Motor neuron (in vitro differentiated cells): ENCODE results near the gene SYTL5. TPM values are rescaled to one million over a fixed set of nuclear protein-coding genes. Genes with fewer than 3 reads are reported as not detected.

Experiments
- ATAC-seq, 8 experiments: fragments of 200-7000 bp; cut with Tn5 transposase; replicated peaks in 6 of 8; 2 replicates each; pipeline ENCODE4 v1.8.0; 2021; ENCODE audit warnings: mild to moderate bottlenecking in 8 of 8, moderate library complexity in 8 of 8
- H3K27ac ChIP-seq, 2 donors: fragments of 250-450 bp; sonication (Bioruptor Pico); 2 replicates each; pipeline ENCODE4 v1.9.0; 2021; ENCODE audit warnings: antibody characterized with exemption in 2 of 2, mild to moderate bottlenecking in 2 of 2, moderate library complexity in 1 of 2
- H3K4me1 ChIP-seq, 2 donors: fragments of 250-450 bp; sonication (Bioruptor Pico); replicated peaks in 1 of 2; 2 replicates each; pipeline ENCODE4 v1.6.1; 2021; ENCODE audit warnings: antibody characterized with exemption in 2 of 2, mild to moderate bottlenecking in 2 of 2, moderate library complexity in 1 of 2
- H3K4me3 ChIP-seq, 5 donors: fragments of 250-450 bp; sonication (Bioruptor Pico); 2 replicates each; pipeline ENCODE4 v1.9.0; 2021; ENCODE audit warnings: antibody characterized with exemption in 5 of 5, mild to moderate bottlenecking in 5 of 5, moderate library complexity in 4 of 5
- whole genome bisulfite sequencing, 10 experiments: fragments of 450-650 bp; shearing (Covaris generic); methylation state at CpG; one replicate each; pipeline ENCODE4 v1.0.0; 2022; 5-methylcytosine and 5-hydroxymethylcytosine counted together
- in situ Hi-C, 9 experiments: fragments of 400-800 bp; cut with MboI; loops; one replicate each; pipeline ENCODE4 v1.15.0; 2021; ENCODE audit warnings: low sequenced_read_pairs in 9 of 9, low pct_unique_long_range_greater_than_20kb in 2 of 9; ENCODE audit not compliant: unreplicated experiment in 9 of 9
- total RNA-seq, 8 experiments: library from RNA; unstranded; fragments of 300-600 nt; gene quantifications; 2 replicates each; pipeline versions ENCODE4 v1.2.3 to v1.2.4, GENCODE V29; 2022

SYTL5 gene
- total RNA-seq, 8 experiments from 2014 or later, result 0.09 to 30.3 (median 0.62) TPM

DNA sequence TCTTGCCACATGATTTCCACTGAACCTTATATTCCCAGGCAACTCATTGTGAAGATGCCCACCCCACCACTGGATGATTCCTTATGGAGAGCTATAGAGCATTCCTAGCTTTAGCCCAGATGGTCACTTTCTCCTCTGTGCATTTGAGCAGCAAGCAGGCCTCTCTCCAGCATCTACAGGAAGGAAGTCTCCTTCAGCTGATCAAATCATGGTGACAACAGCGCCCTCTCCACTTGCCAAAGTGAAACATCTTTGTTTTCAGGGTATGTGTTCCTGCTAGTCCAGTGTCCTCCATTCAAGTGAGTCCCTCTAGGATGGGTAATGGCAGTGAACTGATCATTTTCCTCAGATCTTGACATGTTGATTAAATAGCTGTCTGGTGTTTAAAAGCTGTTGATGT, 10.9 kb upstream of the SYTL5 start:
- in situ Hi-C loops, result no loop called here
- ATAC-seq, result peak in 1 of 8 experiments; percentile 25
- 20% methylated on average over 1 of the region's 1 CpG; no CpG with 5 or more reads in 9 of the 10 experiments for WGBS, 10 experiments
- Histone ChIP-seq H3K4me1 (no peaks in the 10 kb centered on the region), H3K4me3 (no peak overlapping the region), H3K27ac (no peak overlapping the region)

DNA sequence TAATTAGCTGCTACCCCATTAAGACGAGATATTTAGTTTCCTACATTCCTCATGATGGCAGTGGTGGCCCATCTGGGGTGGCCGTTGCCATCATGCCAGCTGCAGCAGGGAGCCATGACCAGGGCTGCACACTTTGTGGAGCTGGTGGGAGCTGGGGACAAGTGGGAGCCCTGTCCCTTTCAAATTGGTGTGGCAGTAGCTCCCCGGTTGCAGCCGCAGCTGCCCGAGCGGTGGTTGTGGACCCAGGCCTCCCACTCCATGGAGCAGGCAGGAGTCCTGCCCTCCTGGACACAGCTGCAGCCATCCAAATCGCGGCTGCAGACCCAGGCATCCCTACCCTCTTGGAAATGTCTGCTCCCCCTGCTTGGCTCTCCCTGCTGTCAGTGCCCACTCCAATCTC, 9.3 kb upstream of the SYTL5 start:
- H3K4me3 ChIP-seq, result no peak overlapping the region
- in situ Hi-C loops, result no loop called here
- ATAC-seq, result no peak
- H3K27ac ChIP-seq, result no peak overlapping the region
- 61 to 80% methylated on average over 1 to 6 of the region's 8 CpGs; no CpG with 5 or more reads in 8 of the 10 experiments for WGBS, 10 experiments
- H3K4me1 ChIP-seq, result no peaks in the 10 kb centered on the region

DNA sequence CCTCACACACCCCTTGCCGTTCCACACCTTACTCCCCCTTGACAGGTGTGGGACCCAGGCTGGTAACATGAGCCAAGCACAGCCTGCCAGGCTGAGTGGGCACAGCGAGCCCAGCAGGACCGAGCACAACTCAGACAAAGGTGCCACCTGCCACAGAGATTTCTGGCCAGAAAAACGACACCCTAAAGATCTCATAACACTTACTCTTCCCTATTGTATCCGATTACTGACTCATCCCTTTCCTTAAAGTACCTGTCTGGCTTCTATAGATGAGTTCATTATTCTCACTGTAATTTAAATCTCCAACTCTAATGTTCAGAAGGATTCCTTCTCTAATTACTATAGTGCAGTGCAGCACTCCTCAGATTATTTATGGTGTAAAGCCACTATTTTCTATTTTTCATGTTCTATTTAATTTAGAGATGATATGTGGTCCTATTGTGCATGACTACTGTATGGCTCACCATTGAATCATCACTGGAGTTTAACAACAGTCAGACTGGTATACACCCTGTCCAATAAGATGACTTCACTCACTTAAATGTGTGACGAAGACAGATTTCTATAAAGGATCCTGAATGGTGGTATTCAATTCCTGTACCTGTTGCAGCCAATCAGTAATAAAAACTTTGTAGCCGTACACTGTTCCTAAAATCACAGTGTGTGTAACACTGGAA, 7.6 kb upstream of the SYTL5 start:
- peak in 6 of 8 experiments; percentile 22 to 97 (median 74) for ATAC-seq
- Histone ChIP-seq H3K4me3 (no peak overlapping the region), H3K4me1 (no peaks in the 10 kb centered on the region), H3K27ac (no peak overlapping the region)
- in situ Hi-C loops, result no loop called here
- WGBS, 10 experiments, result 0 to 100% (median 54%) methylated on average over 1 to 5 of the region's 7 CpGs; no CpG with 5 or more reads in 4 of the 10 experiments

DNA sequence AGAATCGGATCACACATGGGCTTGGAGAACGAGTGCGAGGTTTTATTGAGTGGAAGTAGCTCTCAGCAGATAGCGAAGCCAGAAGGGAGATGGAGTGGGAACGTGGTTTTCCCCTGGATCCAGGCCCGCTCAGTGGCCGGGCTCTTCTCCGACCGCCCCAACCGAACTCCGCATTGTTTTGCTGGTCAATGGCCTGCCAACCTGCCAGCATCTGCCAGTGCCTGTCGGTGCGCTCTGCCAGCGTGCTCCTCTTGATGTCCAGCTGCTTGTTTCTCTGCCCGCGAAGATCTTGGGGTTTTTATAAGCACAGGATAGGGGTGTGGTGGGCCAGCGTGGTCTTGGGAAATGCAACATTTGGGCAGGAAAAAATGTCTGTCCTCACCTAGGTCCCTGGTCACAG, 5.6 kb upstream of the SYTL5 start:
- H3K27ac ChIP-seq, result no peak overlapping the region
- no peak overlapping the region for H3K4me3 ChIP-seq
- 66% methylated on average over 8 of the region's 17 CpGs; no CpG with 5 or more reads in 9 of the 10 experiments for WGBS, 10 experiments
- in situ Hi-C loops, result no loop called here
- no peaks in the 10 kb centered on the region for H3K4me1 ChIP-seq
- ATAC-seq, result no peak

DNA sequence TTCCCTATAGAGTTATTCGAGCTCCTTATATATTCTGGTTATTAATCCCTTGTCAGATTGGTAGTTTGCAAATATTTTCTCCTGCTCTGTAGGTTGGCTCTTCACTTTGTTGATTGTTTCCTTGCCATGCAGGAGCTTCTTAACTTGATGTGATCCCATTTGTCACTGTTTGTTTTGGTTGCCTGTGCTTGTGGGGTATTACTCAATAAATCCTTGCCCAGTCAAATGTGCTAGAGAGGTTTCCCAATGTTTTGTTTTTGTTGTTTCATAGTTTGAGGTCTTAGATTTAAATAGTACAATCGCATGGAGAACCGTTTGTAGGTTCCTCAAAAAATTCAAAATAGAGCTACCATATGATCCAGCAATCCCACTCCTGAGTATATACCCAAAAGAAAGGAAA, 2.3 kb upstream of the SYTL5 start:
- no peak overlapping the region for H3K27ac ChIP-seq
- no peak for ATAC-seq
- WGBS, 10 experiments, result 0 to 100% (median 44%) methylated on average over 1 to 3 of the region's 3 CpGs; no CpG with 5 or more reads in 3 of the 10 experiments
- no peak overlapping the region for H3K4me3 ChIP-seq
- in situ Hi-C loops, result no loop called here
- no peaks in the 10 kb centered on the region for H3K4me1 ChIP-seq

DNA sequence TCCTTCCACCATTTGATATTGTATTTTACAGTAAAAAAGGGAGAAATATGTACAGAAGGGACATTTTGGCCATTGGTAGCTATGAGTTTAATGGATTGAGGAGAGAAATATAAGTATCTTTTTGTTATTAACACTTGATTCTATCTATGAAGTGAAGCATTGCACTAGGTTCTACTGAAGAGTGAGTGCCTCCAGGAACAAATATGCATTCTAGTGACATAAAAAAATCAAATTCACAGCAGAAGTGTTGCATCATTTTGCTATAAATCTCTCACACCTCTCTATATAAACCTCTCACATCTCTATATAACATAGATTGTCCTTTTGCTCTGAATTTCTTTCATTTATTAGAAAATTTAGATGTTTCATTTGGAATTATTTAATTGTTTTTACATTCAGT, 425 bp downstream of the SYTL5 start:
- in situ Hi-C loops, result no loop called here

DNA sequence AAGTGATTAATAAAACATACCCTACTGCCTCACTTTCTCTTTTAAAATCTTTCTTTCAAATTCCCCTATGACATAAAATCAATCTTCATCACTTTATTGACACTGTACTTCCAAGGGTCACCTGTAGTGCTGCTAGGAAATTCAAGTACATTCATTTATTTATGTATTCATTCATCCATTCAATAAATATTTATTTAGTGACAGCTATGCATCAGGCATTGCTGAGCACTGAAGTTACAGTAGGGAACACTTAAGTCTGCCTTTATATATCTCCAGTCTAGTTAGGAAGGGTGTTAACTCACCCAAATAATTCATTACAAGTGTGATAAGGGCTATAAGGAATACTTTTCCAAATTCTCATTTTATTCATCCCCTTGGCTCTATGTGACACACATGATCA, 2.3 kb downstream of the SYTL5 start:
- H3K4me1 ChIP-seq, result no peaks in the 10 kb centered on the region
- in situ Hi-C loops, result no loop called here
- no peak overlapping the region for H3K4me3 ChIP-seq
- no peak overlapping the region for H3K27ac ChIP-seq
- peak in 2 of 8 experiments; percentile 27 to 41 for ATAC-seq

More for the DNA sequence above, 425 bp downstream of the SYTL5 start:
- no peaks in the 10 kb centered on the region for H3K4me1 ChIP-seq
- H3K4me3 ChIP-seq, result no peak overlapping the region
- no peak overlapping the region for H3K27ac ChIP-seq
- peak in 3 of 8 experiments; percentile 23 to 38 (median 25) for ATAC-seq

DNA sequence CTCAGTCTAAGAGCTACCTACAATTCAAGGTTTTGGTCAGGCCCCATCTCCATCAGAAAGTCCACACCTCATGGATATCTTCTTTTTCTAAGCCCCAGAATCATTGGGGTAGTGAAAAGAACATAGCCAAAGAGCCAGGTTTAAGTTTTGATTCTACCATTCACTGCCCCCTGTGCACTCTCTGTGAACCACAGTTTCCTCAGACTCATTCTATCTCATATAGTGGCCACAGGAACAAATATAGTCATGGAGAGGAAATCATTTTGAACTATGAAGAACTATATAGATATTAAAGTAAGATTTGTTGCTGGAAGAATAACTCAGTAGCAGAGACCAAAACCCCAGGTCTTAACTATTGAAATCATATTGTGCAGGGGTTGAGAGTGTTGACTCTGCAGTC, 3.3 kb downstream of the SYTL5 start:
- no peak overlapping the region for H3K27ac ChIP-seq
- H3K4me3 ChIP-seq, result no peak overlapping the region
- ATAC-seq, result no peak
- H3K4me1 ChIP-seq, result no peaks in the 10 kb centered on the region
- in situ Hi-C loops, result no loop called here

DNA sequence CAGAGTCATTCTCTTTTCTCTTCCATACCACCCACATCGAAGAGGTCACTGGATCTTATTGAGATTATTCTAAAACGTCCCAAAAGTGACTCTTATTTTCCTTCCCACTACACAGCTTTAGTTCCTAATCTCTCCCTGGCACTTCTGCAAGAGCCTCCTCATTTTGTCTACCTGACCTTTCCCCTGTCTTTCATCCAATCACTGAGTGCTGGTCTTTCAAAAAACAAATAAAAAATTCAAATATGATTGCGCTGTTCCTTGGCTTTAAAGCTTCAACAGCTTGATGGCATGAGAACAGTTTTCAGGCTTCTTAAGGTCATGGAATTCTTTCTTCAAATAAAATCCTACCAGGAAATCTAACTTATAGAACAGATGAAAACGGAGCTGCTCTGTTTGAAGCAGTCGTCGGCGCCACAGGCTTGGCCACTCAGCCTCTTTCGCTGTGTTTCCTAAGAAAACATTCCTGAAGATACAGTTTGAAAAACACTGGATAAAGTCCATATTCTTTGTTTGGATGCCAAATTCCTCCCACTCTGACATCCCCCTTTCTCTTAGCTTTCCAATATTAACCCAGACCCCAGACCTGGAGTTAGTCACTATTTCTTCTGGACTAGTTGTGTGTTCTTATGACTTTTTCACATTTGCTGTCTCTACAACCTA, 12.5 kb downstream of the SYTL5 start:
- ATAC-seq, result no peak
- in situ Hi-C loops, result no loop called here
- WGBS, 10 experiments, result 41 to 100% (median 71%) methylated on average over 1 to 7 of the region's 8 CpGs; no CpG with 5 or more reads in 5 of the 10 experiments

DNA sequence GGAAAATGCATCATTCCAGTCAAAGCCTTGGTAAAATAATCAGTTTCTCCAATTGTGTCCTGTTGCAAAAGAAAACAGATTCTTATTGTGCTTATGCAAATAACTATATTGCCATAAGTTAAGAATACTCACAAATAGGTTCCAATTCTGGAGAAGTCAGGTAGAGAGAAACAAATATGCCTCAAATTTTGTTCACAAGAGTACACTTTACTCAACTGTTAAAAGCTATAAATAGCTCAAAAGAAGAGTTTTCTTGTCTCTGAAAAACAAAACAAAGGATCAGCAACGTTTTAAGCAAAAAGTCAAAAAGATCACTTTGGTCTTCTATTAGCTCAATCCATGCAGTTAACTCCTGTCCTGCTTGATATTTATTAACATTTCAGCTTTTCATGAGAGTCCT, 21.9 kb downstream of the SYTL5 start:
- WGBS, 10 experiments, result 8 to 100% (median 71%) methylated on average over 1 of the region's 1 CpG; no CpG with 5 or more reads in 5 of the 10 experiments
- no peak for ATAC-seq
- Histone ChIP-seq H3K4me3 (no peak overlapping the region), H3K27ac (no peak overlapping the region), H3K4me1 (no peaks in the 10 kb centered on the region)
- in situ Hi-C loops, result no loop called here

More for the DNA sequence above, 12.5 kb downstream of the SYTL5 start:
- Histone ChIP-seq H3K27ac (no peak overlapping the region), H3K4me1 (no peaks in the 10 kb centered on the region), H3K4me3 (no peak overlapping the region)

DNA sequence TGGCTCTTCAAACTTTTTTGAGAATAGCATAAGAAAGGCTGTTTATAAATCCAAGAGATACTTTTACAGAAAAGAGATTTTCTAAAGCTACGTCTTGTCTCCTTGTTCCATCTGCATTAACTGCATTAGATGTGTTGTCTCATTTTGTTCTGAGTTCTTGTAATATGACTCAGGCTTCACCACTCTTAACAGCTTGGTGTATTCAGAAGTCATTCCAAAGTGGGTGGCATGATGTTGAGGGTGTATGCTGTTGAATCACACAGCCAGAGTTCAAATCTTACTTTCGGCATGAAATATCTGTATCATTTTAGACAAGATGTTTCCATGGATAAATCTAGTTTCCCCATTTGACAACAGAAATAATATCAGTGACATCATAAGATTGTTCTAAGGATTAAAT, 30.1 kb downstream of the SYTL5 start:
- 72 to 100% methylated on average over 1 to 2 of the region's 2 CpGs; no CpG with 5 or more reads in 8 of the 10 experiments for WGBS, 10 experiments
- no peak overlapping the region for H3K4me3 ChIP-seq
- H3K4me1 ChIP-seq, result no peaks in the 10 kb centered on the region
- no peak overlapping the region for H3K27ac ChIP-seq
- peak in 1 of 8 experiments; percentile 60 for ATAC-seq
- in situ Hi-C loops, result no loop called here

DNA sequence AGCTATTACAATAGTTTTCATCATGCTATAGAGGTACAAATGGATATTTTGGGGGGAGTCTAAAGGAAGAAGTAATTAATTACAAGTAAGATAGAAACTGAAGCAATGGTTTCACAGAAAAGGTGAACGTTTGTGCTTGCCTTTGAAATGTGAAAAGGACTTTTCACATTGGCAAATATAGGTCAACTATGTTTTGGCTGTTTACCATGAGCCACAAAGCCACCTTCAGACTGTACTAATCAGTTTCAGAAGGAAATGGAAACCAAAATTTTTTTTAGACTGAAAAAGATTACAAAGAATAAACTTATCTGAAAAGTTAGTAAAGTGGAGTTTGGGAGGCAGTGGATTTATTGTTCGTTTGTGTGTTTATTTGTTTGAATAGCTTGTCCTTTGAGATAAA, 32.1 kb downstream of the SYTL5 start:
- in situ Hi-C loops, result no loop called here
- H3K27ac ChIP-seq, result no peak overlapping the region
- no peak overlapping the region for H3K4me3 ChIP-seq
- WGBS, 10 experiments, result 44 to 94% (median 63%) methylated on average over 2 of the region's 2 CpGs; no CpG with 5 or more reads in 6 of the 10 experiments
- H3K4me1 ChIP-seq, result no peaks in the 10 kb centered on the region
- no peak for ATAC-seq

DNA sequence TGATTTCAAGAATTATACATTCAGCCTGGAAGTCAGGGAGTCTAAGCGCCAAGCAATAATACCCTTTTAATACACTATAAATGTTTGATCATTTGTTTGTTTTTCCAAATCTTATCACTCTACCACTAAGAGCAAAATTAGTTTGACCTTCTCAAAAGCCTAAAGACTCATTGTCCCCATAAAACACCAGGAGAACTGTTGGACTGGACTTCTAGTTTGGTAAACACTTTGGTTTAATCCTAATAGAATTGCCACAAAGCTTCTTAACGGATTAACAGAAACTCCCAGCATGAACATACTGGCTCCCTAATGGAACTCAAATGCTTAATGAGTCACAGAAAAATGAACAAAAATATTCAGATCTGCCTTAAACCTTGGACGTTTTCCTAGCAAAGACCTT, 34.9 kb downstream of the SYTL5 start:
- WGBS, 10 experiments, result 0 to 100% (median 86%) methylated on average over 1 to 3 of the region's 3 CpGs; no CpG with 5 or more reads in 3 of the 10 experiments
- H3K4me3 ChIP-seq, result no peak overlapping the region
- no peaks in the 10 kb centered on the region for H3K4me1 ChIP-seq
- no peak for ATAC-seq
- in situ Hi-C loops, result no loop called here
- no peak overlapping the region for H3K27ac ChIP-seq

DNA sequence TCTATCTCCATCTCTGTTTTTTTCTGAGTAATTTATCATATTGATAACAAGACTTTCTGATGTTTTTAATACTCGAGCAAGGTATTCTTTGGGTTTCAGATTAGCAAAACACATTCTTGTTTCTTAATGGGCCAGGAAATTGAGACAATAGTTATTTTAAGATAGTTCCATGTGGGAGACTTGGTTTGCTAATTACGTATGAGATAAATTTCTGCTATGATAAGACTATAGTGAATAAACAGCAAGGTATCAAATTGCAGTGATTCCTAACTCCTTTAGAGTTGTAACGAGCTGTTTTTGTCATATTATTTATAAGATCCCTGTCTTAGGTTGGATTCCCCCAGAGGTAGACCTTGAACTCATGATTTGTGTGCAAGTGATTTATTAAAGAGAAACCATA, 38.3 kb downstream of the SYTL5 start:
- in situ Hi-C loops, result no loop called here
- Histone ChIP-seq H3K27ac (no peak overlapping the region), H3K4me3 (no peak overlapping the region), H3K4me1 (no peaks in the 10 kb centered on the region)
- 28 to 90% (median 63%) methylated on average over 2 to 3 of the region's 3 CpGs; no CpG with 5 or more reads in 5 of the 10 experiments for WGBS, 10 experiments
- no peak for ATAC-seq
